Muscle layer of duodenum (tissue), 2 donors: ENCODE results near the gene MLST8.

Experiments
- H3K27ac ChIP-seq: one replicate; pipeline ENCODE4 v1.7.0; 2013; ENCODE audit warnings: mild to moderate bottlenecking, low read length
- H3K27me3 ChIP-seq: one replicate; pipeline ENCODE4 v1.7.0; 2013; ENCODE audit warnings: low read depth, mild to moderate bottlenecking, control low read depth, low read length
- H3K36me3 ChIP-seq, 2 donors: one replicate each; pipeline ENCODE4 v1.7.0; 2013; ENCODE audit warnings: low read length in 2 of 2, control low read depth in 1 of 2, mild to moderate bottlenecking in 1 of 2; ENCODE audit not compliant: insufficient read depth in 2 of 2, control insufficient read depth in 1 of 2
- H3K4me1 ChIP-seq, 2 donors: one replicate each; pipeline ENCODE4 v1.7.0; 2013; ENCODE audit warnings: low read length in 2 of 2, mild to moderate bottlenecking in 2 of 2, control low read depth in 1 of 2, moderate library complexity in 1 of 2; ENCODE audit not compliant: insufficient read depth in 2 of 2, control insufficient read depth in 1 of 2
- H3K4me3 ChIP-seq, 2 donors: one replicate each; pipeline ENCODE4 v1.7.0; 2013; ENCODE audit warnings: low read length in 2 of 2, low read depth in 1 of 2, mild to moderate bottlenecking in 1 of 2
- H3K9me3 ChIP-seq, 2 donors: one replicate each; pipeline ENCODE4 v1.7.0; 2013; ENCODE audit warnings: low read length in 2 of 2, control low read depth in 1 of 2, mild to moderate bottlenecking in 1 of 2; ENCODE audit not compliant: control insufficient read depth in 1 of 2
- donor health status: healthy.

MLST8 gene

DNA sequence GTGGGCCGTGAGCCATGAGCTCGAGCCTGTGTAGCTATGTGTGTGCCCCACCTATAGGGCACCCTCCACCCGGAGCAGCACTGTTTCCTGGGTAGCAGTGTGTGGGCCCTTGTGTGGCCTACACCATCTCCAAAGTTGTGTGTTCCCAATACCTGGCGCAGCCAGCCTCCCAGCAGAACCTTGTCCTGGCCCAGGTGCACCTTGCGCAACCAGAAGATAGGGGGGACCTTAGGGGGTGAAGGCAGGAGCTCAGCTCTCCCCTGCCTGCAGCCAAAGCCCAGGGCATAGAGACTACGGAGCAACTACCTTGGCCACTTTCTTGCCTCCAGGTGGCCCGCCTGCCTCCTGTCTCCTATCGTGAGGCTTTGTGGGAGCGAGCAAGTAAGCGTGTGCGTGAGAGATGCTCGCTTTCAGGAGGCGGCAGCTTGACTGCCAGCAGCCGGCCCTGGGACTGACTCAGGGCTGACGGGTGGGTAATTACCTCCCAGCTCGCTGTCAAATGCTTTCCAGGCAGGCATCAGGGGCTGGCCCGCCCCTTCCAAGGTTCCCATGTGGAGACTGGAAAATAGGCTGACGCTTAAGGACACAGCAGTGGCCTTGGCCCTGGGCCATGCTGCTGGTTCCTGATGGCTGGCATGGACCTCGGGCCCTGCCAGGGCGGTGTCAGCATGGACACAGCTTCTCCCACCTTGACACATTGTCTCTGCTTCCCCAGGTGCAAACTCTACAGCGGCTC is 30.7 kb upstream of the MLST8 start:
- no peaks in the 10 kb centered on the region for H3K27me3 ChIP-seq
- no peak overlapping the region for H3K4me3 ChIP-seq
- H3K36me3 ChIP-seq = peaks cover 14 to 79% of the 10 kb centered on the region in 2 donors
- H3K4me1 ChIP-seq = no peaks in the 10 kb centered on the region
- H3K9me3 ChIP-seq = no peaks in the 10 kb centered on the region
- no peak overlapping the region for H3K27ac ChIP-seq

DNA sequence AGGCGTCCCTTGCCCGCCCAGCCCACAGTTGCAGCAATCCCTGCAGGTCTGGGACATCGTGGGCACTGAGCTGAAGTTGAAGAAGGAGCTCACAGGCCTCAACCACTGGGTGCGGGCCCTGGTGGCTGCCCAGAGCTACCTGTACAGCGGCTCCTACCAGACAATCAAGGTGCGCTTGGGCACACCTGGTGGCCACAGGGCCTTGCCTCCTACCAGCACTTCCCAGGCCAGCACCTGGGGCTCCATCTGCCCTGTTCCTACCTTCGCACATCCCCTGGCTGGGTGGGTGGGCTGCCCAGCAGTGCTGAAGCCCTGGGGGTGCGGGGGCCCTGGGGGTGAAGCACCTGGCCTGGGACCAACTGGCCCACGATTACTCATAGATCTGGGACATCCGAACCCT is 29.8 kb upstream of the MLST8 start:
- Histone ChIP-seq H3K4me1 (no peaks in the 10 kb centered on the region), H3K27me3 (no peaks in the 10 kb centered on the region), H3K27ac (no peak overlapping the region), H3K9me3 (no peaks in the 10 kb centered on the region), H3K4me3 (no peak overlapping the region), H3K36me3 (peaks cover 14 to 70% of the 10 kb centered on the region in 2 donors)

DNA sequence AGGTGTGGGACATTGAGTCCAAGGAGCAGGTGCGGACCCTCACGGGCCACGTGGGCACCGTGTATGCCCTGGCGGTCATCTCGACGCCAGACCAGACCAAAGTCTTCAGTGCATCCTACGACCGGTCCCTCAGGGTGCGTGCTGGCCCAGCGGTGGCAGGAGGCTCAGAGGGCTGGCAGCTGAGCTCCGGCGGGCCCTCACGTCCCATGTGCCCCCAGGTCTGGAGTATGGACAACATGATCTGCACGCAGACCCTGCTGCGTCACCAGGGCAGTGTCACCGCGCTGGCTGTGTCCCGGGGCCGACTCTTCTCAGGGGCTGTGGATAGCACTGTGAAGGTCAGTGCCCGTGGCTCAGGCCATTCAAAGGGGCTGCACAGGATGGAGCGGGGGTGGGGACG is 29.2 kb upstream of the MLST8 start:
- peaks cover 14 to 64% of the 10 kb centered on the region in 2 donors for H3K36me3 ChIP-seq
- no peaks in the 10 kb centered on the region for H3K4me1 ChIP-seq
- H3K4me3 ChIP-seq = no peak overlapping the region

DNA sequence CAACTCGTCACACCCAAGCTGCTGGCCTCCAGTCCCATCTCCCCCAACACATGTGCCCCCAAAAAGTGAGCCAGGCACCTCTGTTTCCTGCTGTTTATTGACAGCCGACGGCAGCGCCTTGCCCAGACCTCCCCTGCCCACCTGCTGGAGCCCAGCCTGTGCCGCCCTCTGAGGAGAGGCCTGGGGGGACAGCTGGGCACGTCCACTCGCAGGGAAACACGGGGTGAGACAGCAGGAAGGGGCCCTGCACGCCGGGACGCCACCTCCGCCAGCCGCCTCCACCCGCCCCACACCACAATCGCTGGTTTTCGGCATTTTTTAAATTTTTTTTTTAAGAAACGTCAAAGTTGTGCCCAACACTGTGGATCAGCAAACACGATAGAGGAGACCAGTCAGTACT is 28.2 kb upstream of the MLST8 start:
- no peaks in the 10 kb centered on the region for H3K27me3 ChIP-seq
- peaks cover 14 to 54% of the 10 kb centered on the region in 2 donors for H3K36me3 ChIP-seq
- no peaks in the 10 kb centered on the region for H3K4me1 ChIP-seq
- H3K4me3 ChIP-seq = no peak overlapping the region
- H3K27ac ChIP-seq = no peak overlapping the region
- H3K9me3 ChIP-seq = no peaks in the 10 kb centered on the region

More for the DNA sequence above, 29.2 kb upstream of the MLST8 start:
- H3K27ac ChIP-seq = no peak overlapping the region
- H3K27me3 ChIP-seq = no peaks in the 10 kb centered on the region
- no peaks in the 10 kb centered on the region for H3K9me3 ChIP-seq

DNA sequence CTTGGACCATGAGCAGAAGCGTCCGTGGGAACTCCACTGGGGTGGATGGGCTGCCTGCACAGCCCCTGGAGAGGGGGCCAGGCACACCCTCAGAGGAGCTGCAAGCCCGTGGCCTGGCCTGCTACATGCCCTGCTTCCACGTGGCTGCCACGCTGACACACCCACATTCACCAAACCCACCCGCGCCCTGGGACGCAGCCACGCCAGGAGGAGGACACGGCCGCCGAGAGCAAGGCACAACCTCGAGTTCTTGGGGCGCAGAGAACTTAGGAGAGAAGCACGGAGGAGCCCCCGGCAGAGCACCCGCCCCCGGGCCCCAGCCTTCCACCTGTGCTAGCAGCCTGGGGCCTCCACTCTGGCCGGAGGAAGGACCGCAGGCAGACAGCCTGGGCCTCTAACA is 27.7 kb upstream of the MLST8 start:
- Histone ChIP-seq H3K9me3 (no peaks in the 10 kb centered on the region), H3K36me3 (peaks cover 14 to 52% of the 10 kb centered on the region in 2 donors), H3K4me1 (no peaks in the 10 kb centered on the region), H3K27me3 (no peaks in the 10 kb centered on the region), H3K27ac (no peak overlapping the region), H3K4me3 (no peak overlapping the region)

DNA sequence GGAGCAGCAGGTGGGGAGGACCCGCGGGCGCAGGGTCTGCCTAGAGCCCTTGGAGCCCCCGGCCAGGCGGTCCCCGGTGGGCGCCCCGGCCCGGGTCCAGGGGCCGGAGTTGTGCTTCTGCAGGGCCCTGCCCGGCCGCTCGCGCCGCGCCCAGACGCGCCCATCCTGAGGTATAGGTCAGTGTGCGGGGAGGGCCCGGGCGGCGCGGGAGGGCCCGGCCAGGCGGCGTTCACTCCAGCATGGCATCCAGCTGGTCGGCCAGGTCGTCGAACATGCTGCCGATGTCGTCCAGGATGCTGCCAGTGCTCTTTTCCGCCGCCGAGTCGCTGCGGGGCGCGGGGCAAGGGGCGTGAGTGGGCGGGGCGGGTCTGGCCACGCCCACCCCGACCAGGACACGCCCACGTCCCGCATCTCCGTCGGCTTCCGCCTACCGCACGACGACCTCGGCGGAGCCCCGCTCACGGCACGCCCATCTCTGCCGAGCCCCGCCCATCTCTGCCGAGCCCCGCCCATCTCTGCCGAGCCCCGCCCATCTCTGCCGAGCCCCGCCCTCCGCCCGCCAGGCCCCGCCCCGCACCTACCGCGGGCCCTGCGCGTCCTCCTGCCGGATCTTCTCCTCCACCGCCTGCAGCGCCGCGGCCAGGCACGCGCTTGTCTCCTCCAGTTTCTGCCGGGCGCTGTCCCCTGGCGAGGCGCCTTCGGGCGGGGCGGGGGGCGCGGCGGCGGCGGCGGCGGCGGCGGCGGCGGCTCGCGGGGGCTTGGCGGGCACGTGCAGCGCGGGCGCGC is 26.7 kb upstream of the MLST8 start:
- Histone ChIP-seq H3K4me1 (no peaks in the 10 kb centered on the region), H3K36me3 (peaks cover 14 to 43% of the 10 kb centered on the region in 2 donors), H3K4me3 (no peak overlapping the region), H3K9me3 (no peaks in the 10 kb centered on the region), H3K27me3 (no peaks in the 10 kb centered on the region), H3K27ac (no peak overlapping the region)

DNA sequence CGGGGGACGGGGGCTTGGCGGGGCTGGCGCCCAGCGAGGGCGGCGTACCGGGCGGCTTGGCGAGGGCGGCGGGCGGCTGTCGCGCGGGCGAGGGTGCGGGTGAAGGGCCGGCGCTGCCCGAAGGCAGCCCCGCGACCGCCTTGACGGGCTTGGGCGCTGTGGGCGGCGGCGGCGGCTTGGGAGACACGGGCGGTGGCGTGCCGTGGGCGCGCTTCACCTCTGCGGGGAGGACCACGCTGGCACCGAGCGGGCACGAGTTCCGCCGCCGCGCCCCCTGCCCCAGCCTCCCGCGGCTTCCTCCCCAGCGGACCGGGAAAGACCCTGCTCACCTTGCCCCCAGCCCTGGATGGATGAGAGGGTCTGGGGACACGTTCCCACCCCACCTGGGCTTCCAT is 26.1 kb upstream of the MLST8 start:
- Histone ChIP-seq H3K4me1 (no peaks in the 10 kb centered on the region), H3K4me3 (no peak overlapping the region), H3K36me3 (peaks cover 14 to 37% of the 10 kb centered on the region in 2 donors), H3K9me3 (no peaks in the 10 kb centered on the region), H3K27ac (no peak overlapping the region), H3K27me3 (no peaks in the 10 kb centered on the region)

DNA sequence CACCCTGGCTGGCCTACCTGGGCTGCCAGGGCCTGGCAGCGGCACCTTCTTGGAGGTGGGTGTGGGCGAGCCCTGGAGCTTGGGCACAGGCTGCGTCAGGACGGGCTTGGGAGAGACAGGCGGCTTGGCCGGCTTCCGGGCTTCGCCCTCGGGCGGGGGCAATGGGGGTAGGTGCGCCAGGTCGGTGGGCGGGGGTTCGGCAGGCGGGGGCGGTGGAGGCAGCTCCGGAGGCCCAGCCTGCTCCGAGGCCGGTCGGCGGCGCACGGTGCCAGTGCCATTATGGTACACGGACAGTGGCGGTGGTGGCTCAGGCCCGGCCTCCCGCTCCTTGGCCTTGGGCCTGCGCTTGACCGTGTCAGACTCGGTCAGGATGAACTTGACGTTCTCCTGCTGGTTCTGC is 25.7 kb upstream of the MLST8 start:
- Histone ChIP-seq H3K4me3 (no peak overlapping the region), H3K36me3 (peaks cover 9 to 32% of the 10 kb centered on the region in 2 donors), H3K27me3 (no peaks in the 10 kb centered on the region), H3K27ac (no peak overlapping the region), H3K4me1 (no peaks in the 10 kb centered on the region), H3K9me3 (no peaks in the 10 kb centered on the region)

DNA sequence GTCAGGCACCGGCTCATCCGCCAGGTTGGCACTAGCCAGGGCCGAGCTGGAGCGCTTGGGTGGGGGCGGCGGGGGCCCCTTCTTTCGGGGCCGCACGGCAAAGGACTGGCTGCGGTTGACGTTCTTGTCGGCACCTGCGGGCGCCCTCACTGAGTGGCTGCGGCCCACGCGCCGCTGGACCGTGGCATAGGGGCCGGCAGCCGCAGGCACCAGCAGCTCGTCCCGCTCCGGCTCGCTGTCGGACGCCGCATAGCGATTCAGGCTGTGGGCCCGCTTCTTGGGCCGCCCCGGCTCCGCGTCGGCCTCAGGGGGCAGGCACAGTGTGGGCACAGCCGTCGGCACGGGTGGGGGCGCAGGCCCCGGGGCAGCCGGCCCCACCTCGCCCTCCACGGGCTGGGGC is 24.8 kb upstream of the MLST8 start:
- Histone ChIP-seq H3K27me3 (no peaks in the 10 kb centered on the region), H3K4me1 (no peaks in the 10 kb centered on the region), H3K4me3 (no peak overlapping the region), H3K9me3 (no peaks in the 10 kb centered on the region), H3K36me3 (peaks cover 6 to 23% of the 10 kb centered on the region in 2 donors), H3K27ac (no peak overlapping the region)

DNA sequence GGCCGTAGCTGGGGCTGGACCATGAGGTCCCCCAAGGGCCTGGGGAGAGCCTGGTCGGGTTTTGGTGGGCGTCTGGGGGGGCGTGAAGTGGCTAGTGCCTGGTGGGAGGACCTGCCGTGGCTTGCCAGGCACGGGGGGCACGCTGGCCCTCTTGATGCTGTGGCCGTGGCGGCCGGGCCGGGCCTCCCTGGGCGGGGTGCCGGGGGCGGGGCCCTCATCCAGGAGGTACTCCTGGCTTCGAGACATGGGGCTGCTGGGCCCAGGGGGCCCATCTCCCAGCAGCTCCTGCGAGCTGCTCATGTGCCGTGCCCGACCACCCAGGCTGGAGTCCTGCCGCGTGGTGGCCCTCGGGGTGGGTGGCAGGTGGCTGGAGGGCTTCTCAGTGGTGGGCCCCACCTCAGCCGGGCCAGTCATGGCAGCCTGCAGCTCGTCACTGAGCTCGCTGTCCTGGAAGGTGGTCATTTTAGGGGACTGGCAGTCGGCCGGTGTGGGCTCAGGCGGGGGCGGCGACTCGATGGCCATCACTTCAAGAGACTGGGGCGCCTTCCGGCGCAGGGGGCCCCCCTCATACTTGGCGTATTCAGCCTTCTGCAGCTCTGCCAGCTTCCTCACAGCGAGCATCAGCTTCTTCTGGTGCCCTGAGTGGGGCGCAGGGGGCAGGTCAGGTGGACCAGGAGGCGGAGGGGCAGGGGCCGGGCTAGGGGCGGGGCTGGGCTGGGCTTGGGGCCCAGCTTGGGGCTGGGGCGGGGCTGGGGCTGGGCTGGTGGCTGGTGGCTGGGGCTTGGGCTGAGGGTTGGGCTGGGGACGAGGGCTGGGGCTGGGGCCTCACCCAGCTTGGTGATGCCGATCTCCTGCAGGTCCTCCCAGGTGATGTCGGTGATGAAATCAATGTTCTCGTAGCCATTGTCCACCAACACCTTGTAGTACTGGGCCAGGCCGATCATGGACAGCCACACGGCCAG is 24.0 kb upstream of the MLST8 start:
- peaks cover 0 to 15% of the 10 kb centered on the region in 2 donors for H3K36me3 ChIP-seq

DNA sequence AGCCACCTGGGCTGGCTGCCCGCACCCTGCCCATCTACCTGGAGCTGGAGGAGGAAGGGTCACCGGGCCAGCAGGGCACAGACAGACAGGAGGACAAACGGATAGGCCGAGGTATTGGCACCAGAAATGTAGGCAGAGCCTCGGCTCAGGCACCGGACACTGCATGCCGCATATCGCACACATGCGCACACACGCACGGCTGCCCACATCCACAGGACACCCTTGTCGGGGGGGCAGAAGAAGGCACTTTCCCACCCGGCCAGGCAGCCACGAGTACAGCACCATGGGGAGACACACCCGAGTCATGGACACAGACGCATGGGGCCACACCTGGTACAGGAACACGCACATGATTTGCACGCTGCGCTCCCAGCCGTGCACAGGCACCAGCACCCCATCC is 23.3 kb upstream of the MLST8 start:
- no peaks in the 10 kb centered on the region for H3K27me3 ChIP-seq
- H3K4me3 ChIP-seq = no peak overlapping the region
- no peak overlapping the region for H3K27ac ChIP-seq
- no peaks in the 10 kb centered on the region for H3K9me3 ChIP-seq
- no peaks in the 10 kb centered on the region for H3K4me1 ChIP-seq
- H3K36me3 ChIP-seq = peaks cover 0 to 8% of the 10 kb centered on the region in 2 donors

More for the DNA sequence above, 24.0 kb upstream of the MLST8 start:
- no peak overlapping the region for H3K27ac ChIP-seq
- no peaks in the 10 kb centered on the region for H3K27me3 ChIP-seq
- H3K4me1 ChIP-seq = no peaks in the 10 kb centered on the region
- no peaks in the 10 kb centered on the region for H3K9me3 ChIP-seq
- no peak overlapping the region for H3K4me3 ChIP-seq
